Stimulated activated CD4-positive, alpha-beta T cell treated with anti-CD3 and anti-CD28 coated beads, Interleukin-4, amount 100 ng/mL, for 48 hours (primary cell): ENCODE data around the gene ZNF101.

Experiments
- DNase-seq, 2 donors: peaks; one replicate each; pipeline ENCODE4 v3.0.0-alpha.2; 2020; ENCODE audit warnings: low read depth in 2 of 2

ZNF101 gene

GRCh38 chr19:19711934-19712828, 43.5 kb downstream of the ZNF101 start:
- DNase-seq: no peak

GRCh38 chr19:19719798-19720197, 51.2 kb downstream of the ZNF101 start:
- DNase-seq: no peak

GRCh38 chr19:19721896-19722295, 53.3 kb downstream of the ZNF101 start:
- no peak for DNase-seq

GRCh38 chr19:19732579-19733501, 64.2 kb downstream of the ZNF101 start, which contains the start of gene ZNF14:
TSS of gene ZNF14 (minus strand) at chr19:19733112. CDS start at chr19:19732958, 154 bp downstream.
- peak; percentile 86 to 92 for DNase-seq
